Astrocyte of the cerebellum (primary cell): ENCODE measurements around the gene NACC2.

Experiments
- DNase-seq: peaks from one replicate; pipeline ENCODE4 v3.0.0-alpha.2; 2011; ENCODE audit warnings: low read depth
- H3K4me3 ChIP-seq: 2 replicates; pipeline ENCODE4 v1.5.1; 2011; ENCODE audit warnings: mild to moderate bottlenecking, low read depth, low read length, moderate library complexity
- in situ Hi-C: cut with HindIII; loops from 2 replicates; pipeline ENCODE4 v1.10.0; 2017; ENCODE audit warnings: low sequenced_read_pairs
- TF ChIP-seq, protein P1 (sequence below): IDR thresholded peaks from 2 replicates; pipeline ENCODE4 v1.5.1; 2012; ENCODE audit warnings: low read length, low read depth, moderate library complexity, mild to moderate bottlenecking; ENCODE audit errors: missing control alignments

NACC2 gene

DNA sequence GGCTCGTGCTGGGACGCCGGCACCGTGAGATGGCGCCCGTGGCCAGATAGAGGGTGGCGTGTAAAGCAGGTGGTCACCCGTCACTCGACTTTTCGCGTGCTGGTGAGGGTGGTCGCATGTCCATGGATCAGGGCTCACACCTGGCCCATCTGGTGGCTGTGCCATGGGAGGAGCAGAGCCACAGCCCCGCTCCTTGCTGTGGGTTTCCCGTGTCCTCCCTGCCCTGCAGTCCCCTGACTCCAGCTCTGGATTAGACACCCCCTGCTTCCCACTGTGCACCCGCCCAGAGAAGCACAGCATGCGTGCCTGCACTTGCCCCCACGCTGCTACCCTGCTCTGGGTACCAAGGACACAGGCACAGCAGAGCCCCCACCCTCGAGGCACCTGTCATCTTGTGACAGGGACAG, 25.4 kb upstream of the NACC2 start:
- TF ChIP-seq, protein P1, sequence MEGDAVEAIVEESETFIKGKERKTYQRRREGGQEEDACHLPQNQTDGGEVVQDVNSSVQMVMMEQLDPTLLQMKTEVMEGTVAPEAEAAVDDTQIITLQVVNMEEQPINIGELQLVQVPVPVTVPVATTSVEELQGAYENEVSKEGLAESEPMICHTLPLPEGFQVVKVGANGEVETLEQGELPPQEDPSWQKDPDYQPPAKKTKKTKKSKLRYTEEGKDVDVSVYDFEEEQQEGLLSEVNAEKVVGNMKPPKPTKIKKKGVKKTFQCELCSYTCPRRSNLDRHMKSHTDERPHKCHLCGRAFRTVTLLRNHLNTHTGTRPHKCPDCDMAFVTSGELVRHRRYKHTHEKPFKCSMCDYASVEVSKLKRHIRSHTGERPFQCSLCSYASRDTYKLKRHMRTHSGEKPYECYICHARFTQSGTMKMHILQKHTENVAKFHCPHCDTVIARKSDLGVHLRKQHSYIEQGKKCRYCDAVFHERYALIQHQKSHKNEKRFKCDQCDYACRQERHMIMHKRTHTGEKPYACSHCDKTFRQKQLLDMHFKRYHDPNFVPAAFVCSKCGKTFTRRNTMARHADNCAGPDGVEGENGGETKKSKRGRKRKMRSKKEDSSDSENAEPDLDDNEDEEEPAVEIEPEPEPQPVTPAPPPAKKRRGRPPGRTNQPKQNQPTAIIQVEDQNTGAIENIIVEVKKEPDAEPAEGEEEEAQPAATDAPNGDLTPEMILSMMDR = no peak
- in situ Hi-C loops = no loop called here
- DNase-seq = no peak
- no peak overlapping the region for H3K4me3 ChIP-seq

DNA sequence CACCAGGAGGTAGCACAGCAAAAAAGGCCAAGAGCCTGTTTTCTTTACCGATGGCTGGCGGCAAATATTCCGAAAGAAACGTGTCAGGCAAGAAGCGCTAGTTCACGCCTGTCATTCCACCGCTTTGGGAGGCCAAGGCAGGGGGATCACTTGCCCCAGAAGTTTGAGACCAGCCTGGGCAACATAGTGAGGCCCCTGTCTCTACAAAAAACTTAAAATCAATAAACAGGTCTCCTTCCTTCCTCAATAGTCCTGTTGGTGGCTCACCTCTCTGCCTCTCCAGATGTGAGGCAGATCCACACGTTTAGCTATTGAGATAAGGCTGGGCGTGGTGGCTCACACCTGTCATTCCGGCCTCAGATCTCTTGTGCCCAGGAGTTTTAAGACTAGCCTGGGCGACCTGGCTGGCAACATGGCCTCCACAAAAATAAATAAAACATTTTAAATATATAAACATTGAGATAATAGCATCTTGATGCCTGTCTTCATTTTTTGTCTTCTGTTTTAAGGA, 24.8 kb upstream of the NACC2 start:
- in situ Hi-C loops = no loop called here

DNA sequence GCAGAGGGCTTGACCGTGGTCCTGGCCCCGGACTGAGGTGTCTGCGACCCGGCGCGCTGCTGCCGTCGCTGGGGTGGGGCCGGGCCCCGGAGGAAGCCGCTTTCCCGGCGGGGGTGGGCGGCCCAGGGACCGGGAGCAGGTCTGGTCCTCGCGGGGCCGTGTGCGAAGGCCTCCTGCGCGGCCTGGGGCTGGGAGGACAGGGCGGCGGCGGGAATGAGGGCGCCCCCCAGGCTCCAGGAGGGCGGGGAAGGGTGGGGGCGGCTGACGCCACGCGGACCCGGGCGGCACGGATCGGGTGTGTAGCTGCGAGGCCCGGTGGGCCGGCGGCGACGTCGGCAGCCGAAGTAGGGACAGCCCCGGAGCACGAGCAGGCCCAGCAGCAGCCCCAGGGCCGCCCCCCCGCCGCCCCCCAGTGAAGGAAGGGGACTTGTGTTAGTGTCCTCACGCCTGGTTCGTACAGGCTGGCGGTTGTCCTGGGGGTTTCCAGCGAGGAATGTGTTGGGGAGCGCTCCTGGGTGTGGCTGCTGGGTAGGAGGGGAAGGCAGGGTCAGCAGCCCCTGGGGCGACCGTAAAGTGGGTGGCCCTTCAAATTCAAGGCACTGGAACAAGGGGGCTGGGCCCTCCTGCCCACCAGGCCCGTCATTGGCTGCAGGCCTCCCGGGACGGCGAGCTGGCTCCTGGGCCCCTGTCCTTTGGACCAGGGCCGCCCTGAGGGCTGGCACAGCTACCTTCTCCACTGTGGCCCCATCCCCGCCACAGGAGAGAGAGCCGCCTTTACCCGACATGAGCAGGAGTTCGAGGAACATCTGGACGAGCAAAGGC, 24.2 kb upstream of the NACC2 start:
- DNase-seq = no peak
- in situ Hi-C loops = no loop called here
- TF ChIP-seq, protein P1 = no peak
- peak overlapping the region; percentile 73 for H3K4me3 ChIP-seq

More for the DNA sequence above, 24.8 kb upstream of the NACC2 start:
- DNase-seq = no peak
- TF ChIP-seq, protein P1 = no peak
- peak overlapping the region; percentile 73 for H3K4me3 ChIP-seq

- H3K4me3 ChIP-seq = peak within 1 kb of the TSS; percentile 73
- in situ Hi-C loops = no loop called here
- TF ChIP-seq, protein P1 = no peak
- DNase-seq = peak; percentile 85
Measured at GRCh38 chr9:136118320-136119060, 23.4 kb upstream of the NACC2 start, which contains the start of gene TMEM250. Gene TMEM250, minus strand, starts transcription at chr9:136118875. Its CDS starts 1,975 bp downstream, at chr9:136116900.

DNA sequence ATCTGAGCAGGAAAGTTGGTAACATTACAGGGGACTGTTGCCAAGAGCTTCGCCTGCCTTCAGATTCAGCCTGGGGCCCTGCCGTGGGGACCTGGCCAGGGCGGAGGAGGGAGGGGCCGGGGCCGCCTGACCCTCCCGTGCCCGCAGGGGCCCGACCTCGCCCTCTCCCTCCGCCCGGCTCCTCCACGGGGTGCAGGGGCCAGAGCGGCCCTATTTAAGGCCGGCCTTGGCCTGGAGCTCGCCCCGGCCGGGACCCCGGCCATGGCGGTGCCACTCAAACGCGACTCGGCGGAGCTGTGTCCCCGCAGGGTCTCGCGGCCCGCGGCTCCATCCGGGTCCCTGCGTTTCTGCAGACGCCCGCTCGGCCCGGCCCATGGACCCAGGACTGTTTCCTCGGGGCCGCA, 22.8 kb upstream of the NACC2 start:
- DNase-seq = no peak
- peak overlapping the region; percentile 73 for H3K4me3 ChIP-seq
- TF ChIP-seq, protein P1 = no peak
- in situ Hi-C loops = no loop called here

GRCh38 chr9:136117291-136117915, 22.3 kb upstream of the NACC2 start:
- in situ Hi-C loops = no loop called here
- TF ChIP-seq, protein P1 = no peak
- H3K4me3 ChIP-seq = peak overlapping the region; percentile 73
- no peak for DNase-seq
